LoVo (cell line): Measurements from ENCODE around the gene PDF.

Experiments
- DNase-seq: peaks from one replicate; pipeline ENCODE4 v3.0.0-alpha.2; 2016; ENCODE audit warnings: low spot score

Gene PDF

DNA sequence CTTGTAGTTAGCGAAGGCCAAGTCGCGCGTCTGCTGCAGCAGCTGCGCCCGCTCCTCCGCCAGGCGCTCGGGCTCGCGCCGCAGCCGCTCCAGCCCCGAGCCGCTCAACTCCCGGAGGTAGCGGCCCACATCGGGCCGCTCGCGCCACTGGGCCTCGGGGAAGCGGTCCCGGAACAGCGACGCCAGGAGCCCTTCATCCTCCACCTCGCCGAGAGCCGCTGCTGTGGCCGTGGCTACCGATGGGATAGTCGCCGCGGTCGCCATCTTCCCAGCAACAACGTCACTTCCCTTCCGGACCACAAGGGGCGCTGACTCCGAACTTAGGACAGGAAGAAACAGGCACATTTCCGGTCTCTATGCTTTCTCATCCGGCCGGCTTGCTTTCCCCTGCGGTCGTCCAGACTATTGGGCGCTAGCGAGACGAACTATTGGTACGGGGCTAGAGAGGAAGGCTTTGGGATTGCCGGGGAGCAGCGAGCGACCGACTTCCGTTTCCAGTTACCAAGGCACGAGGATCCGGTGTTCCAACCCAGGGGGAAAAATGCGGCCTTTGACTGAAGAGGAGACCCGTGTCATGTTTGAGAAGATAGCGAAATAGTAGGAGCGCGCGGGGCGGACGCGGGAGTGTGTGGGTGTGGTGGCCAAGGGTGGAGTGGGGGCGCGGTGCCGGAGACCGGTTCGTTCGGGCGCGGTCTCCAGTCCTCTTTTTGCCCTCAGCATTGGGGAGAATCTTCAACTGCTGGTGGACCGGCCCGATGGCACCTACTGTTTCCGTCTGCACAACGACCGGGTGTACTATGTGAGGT, 9.1 kb upstream of the PDF start, which contains the start of the genes COG8 and NIP7:
TSS of gene COG8 (minus strand) at position 276 of the 806 bp plus-strand sequence. CDS start at position 264, 12 bp downstream.
TSS of gene NIP7 (plus strand) at position 484 of the 806 bp plus-strand sequence. CDS start at position 542, 58 bp downstream.
- peak; percentile 99 for DNase-seq

- no peak for DNase-seq
Measured at GRCh38 chr16:69338557-69339288, 8.3 kb upstream of the PDF start.

- no peak for DNase-seq
Measured at GRCh38 chr16:69334696-69335095, 4.3 kb upstream of the PDF start.

DNA sequence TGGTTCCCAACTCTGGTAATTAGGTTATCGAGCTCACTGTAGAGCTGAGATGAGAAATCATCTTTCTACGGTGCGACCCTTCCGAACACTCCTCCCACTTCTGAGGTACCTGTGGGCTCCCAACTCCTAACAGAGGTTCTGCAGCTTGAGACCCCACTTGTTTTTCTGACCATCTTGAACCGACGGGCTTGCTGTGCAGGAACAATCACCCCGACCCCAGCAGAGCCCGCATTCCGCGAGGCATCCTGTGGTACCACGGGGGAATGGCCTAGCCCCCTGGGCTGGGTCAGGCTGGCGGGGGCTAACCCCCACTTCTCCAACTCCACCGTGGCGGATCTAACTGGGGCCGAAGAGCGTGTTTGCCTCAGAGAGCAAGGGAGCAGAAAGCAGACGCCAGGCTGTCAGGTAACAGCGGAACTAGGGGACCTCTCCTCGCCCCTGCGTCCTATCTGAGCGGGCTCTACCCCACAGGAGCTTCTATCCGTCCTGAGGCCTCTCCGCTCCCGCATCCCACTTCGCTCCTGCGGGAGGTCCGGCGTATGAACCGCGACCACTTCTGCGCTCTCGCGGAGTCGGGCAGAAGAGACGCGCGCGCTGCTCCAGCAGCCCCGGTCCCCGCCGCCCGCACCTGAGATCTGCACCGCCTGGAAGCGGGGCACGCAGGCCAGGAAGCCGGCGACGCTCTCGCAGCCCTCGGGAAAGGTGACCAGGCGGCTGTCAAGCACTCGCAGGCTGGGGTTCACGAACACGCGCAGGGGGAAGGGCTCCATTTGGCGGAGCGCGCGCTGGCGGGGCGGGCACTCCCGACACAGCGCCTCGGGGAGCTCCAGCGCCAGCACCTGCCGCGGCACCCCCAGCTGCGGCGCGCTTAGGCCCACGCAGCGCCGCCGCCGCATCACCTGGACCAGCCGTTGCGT, 761 bp downstream of the PDF start:
- no peak for DNase-seq

- DNase-seq, result no peak
Measured at GRCh38 chr16:69328854-69329316, 1.5 kb downstream of the PDF start.

DNA sequence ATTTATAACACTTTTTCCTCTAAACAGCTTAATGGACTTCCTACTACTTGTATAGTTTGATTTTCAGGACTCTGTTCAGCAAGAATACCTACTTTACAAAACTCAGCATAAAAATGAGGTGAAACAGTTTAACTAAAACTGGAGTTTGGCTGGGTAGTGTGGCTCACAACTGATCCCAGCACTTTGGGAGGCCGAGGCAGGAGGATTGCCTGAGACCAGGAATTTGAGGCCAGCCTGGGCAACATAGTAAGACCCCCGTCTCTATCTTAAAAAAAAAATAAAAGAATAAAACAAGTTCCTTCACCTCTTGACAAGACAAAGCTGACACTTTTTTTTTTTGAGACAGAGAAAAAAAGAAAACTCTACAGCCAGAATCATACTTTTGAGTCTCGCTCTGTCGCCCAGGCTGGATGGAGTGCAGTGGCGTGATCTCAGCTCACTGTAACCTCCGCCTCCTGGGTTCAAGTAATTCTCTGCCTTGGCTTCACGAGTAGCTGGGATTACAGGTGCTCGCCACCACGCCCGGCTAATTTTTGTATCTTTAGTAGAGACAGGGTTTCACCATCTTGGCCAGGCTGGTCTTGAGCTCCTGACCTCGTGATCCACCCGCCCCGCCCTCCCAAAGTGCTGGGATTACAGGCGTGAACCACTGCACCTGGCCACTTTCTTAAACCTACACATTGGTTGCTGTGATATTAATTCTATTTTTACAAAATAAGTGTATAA, 2.6 kb downstream of the PDF start:
- no peak for DNase-seq

DNA sequence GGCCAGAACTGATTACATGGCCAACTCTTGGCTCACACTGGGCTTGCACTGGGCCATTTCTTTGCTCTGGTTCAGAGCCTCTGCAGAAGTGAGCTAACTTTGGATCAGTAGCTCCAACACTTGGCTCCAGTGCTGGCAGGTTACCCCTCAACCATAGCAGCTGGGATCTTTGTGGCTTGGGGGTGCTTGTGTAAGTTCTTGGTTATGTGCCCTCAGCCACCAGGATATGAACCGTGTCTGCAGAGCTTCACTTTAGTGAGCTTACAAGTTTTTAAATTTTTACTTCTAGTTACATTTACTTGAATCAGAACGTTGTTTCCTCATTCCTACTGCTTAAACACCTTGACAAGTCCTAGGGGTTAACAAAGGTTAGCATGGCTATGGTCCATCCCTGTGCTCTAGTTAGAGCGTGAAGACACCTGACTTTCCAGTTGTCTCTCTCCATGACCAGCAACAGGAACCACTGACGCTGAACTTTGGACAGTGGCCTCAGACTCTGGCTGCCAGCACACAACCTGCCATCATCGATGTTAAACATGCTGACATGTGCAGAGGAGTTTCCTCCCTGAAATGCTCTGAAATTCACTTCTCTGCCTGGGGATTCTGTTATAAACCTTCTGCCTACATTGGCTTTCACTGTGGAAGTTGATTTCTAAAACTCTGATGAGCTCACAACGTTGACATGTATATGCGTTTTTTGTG, 4.1 kb downstream of the PDF start:
- DNase-seq, result no peak

GRCh38 chr16:69325784-69326171, 4.6 kb downstream of the PDF start:
- DNase-seq, result no peak

DNA sequence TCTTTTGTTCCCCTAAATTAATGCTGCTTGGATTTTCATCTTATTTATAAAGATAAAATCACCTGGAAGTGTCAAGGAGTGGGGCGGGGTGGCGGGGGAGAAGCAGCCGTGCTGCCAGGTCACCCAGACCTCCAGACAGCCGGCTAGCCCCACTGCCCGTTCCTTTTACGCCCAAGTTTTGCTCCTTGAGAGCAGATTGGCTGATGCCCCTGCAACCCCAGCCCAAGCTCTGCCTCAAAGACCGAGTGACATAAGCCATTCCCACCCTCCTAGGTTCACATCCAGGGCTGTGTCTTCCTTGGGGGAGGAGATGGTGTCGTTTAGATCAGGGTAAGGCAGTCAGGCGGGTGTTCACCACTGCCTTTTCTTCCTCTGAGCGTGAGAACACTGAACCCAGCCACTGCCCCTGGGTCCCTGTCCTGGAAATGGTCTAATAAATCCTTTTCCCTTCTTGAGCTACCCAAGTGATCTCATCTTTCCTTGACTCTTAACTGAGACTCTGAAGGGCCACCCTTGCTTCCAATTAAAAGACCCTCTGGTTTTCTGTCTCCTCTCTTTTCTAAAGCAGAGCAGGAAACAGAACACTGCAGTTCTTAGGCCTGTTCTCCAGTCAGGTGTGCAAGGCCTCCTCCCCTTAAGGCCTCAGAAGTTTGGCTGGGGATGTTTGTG, 5.7 kb downstream of the PDF start:
- DNase-seq, result no peak

DNA sequence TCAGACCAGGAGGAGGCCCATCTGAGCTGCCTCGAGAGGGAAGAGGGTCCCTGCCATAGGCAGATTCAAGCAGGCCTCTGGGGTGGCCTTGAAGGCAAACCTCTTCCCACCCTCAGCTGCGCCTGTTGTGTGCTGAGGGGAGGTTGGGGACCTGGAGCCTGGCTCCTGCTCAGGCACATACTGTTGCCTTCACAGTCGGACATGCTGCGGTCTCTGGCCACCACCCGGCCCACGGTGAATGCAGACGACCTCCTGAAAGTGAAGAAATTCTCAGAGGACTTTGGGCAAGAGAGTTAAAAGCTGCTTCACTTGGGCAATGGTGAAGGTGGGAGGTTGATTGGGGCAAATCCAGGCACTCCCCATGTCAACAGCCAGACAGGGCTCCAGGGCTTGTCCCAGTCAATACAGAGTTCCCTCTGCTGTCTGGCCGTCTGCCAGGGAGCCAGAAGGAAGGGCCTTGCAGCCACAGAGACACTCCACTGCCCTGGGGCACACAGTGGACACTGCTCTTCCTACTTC, 6.3 kb downstream of the PDF start:
- DNase-seq, result no peak

- DNase-seq, result no peak
Measured at GRCh38 chr16:69323415-69323814, 7.0 kb downstream of the PDF start.

DNA sequence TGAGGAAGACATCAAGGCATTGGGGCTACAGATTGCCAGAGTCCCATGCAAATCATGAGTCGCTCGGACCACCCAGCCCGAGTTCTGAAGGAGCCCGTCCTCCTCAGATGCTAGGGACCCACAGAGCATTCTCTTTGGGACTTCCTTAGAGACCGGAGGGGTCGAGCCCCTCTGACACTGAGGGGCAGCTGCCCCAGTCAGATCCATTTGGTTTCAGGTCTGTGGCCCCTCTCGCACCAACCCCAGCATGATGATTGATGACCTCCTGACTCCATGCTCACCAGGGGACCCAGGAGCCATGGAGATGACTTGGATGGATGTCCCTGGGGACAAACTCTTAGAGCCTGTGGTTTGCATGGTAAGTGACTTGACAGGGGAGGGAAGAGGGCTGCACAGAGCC, 8.0 kb downstream of the PDF start:
- DNase-seq, result no peak

- DNase-seq, result no peak
Measured at GRCh38 chr16:69321080-69321479, 9.3 kb downstream of the PDF start.

DNA sequence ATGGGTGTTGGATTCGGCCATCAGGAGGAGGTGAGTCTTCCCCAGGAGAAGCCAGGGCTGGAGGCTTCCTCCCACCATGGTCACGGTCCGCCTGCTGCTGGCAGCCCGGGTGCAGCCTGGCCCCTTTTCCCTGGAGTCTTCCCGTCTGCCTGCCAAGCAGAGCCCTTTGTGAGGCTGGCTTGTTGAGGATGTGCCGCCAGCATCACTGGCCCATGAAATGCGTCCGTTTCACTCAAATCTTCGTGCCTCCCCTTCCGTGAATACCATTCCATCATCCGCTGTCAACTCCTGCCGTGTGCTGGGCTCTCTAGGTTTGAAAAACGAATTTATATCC, 9.7 kb downstream of the PDF start:
- no peak for DNase-seq

DNA sequence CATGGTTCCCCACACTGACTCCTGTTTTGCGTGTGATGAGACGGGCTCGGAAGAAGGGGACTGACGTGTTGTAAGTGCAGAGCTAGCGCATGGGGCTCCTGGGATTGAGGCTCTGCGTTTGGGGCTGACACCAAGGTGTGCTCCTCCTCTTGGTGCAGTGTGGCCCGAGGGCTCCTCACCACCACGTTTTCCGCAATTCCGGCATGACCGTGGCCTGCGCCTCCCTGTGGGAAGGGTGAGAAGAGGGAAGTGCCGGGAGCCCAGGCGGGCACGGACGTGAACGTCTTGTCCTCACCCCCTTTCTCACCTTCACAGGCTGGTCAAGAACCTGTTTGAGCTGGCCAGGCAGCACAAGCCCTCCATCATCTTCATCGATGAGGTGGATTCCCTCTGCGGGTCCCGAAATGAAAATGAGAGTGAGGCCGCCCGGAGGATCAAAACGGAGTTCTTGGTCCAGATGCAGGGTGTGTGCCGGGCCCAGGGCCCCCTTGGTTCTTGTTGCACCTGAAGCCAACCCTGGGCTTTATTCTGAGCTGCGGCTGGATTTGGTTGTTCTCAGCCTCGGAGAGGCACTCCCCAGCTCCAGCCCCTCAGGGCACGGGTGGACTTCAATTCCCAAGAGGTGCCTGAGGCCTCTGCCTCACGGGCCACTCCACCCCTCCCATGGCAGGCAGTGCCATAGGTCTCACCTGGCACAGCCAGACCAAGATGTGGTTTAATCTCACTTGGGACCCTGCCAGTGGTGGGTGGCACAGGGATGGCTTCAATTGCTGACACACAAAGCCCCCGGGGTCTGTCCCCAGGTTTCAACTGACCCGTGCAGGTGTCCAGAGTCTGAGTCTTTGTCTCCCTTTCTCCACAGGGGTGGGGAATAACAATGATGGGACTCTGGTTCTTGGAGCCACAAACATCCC, 10.3 kb downstream of the PDF start:
- no peak for DNase-seq

DNA sequence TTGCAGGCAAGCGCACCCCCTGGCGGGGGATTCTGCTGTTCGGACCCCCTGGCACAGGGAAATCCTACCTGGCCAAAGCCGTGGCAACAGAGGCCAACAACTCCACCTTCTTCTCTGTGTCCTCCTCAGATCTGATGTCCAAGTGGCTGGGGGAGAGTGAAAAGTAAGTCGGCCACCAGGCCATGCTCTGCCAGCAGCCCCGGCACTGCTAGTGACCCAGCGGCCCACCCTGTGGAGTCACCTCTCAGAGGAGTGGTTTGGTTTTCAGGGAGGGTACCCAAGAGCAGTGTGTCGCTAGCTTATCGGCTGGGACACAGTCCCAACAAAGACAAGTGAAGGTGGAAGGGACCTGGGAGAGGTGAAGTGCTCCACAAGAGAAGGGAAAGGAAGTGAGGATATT, 11.0 kb downstream of the PDF start:
- no peak for DNase-seq

DNA sequence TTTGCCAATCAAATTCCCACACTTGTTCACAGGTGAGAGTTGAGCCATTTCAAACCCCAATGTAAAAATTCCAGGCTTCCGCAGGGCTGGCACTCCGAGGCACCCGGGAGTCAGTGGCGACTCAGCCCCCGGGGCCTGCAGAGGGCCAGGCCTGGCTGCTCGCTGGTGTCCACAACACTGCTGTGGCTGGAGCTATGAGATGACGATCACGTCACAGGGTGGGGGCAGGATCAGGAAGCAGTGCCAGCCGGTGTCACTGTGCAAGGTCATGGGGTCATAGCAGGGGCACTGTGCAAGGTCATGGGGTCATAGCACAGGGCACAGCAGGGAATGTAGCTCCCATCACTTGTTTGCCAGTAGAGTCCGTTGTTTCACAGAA, 11.5 kb downstream of the PDF start:
- no peak for DNase-seq

DNA sequence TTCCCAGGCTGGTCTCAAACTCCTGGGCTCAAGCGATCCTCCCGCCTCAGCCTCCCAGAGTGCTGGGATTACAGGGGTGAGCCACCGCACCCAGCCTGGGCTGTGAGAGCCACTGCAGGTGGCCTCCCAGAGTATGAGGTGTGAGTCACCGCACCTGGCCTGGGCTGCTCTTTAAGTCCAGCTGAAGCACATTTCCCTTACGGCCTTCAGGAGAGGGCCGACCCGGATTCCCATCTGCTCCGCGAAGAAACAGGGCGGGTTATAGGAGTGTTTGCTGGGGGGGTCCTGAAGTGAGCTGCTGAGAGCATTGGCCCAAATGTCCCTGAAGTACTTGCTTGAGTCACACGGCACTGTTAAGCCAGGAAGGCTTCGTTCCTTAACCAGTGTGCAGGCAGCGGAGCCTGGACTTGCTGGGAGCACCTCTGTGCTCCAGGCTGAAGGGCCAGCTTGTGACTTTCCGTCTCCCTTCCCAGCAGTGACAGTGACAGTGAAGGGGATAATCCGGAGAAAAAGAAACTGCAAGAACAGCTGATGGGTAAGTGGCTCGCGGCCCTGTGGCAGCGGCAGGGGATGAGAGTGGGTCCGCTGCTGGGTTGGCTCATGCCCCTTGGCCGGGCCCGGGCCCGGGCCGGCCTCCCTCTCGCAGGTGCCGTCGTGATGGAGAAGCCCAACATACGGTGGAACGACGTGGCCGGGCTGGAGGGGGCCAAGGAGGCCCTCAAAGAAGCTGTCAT, 12.0 kb downstream of the PDF start:
- DNase-seq, result no peak
